ENCODE measurements around the gene PLXNB3.

DNA sequence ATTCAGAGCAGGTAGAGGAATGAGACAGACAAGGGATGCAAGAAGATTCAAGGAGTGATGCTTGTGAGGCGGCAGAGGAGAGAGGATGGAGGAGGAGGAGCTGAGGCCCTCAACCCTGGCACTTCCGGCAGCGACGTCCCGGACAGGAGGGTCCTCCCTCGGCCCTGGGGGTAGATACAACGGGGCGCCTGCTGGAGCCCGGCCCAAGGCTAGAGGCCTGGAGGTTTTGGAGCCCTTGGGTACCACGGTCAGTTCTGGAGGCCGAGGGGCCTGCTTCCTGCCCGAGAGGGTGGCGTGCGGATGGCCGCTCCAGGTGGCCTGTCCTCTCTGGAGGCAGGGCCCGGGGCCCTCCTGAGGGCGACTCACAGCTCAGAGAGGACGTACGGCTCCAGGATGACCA is 43.9 kb downstream of the PLXNB3 start:
- TF ChIP-seq, protein P1, sequence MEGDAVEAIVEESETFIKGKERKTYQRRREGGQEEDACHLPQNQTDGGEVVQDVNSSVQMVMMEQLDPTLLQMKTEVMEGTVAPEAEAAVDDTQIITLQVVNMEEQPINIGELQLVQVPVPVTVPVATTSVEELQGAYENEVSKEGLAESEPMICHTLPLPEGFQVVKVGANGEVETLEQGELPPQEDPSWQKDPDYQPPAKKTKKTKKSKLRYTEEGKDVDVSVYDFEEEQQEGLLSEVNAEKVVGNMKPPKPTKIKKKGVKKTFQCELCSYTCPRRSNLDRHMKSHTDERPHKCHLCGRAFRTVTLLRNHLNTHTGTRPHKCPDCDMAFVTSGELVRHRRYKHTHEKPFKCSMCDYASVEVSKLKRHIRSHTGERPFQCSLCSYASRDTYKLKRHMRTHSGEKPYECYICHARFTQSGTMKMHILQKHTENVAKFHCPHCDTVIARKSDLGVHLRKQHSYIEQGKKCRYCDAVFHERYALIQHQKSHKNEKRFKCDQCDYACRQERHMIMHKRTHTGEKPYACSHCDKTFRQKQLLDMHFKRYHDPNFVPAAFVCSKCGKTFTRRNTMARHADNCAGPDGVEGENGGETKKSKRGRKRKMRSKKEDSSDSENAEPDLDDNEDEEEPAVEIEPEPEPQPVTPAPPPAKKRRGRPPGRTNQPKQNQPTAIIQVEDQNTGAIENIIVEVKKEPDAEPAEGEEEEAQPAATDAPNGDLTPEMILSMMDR (conservative IDR thresholded peaks at IDR 0.05; ENCODE audit: low read length): no peak
- TF ChIP-seq EZH2phosphoT487 (IDR thresholded peaks at IDR 0.05; ENCODE audit: borderline replicate concordance, low read depth, low read length): no peak

All from OCI-LY7 (cell line).